Heart left ventricle (tissue), 16 donors: ENCODE results near the gene LPP. TPM values are rescaled to one million over a fixed set of nuclear protein-coding genes. Genes with fewer than 3 reads are reported as not detected.

ENCODE experiments used
- ATAC-seq, 4 donors: fragments of 200-7000 bp; cut with Tn5 transposase; one replicate each; pipeline ENCODE4 v1.9.1; 2020 to 2022; ENCODE audit warnings: moderate library complexity in 4 of 4, mild to moderate bottlenecking in 3 of 4, moderate number of reproducible peaks in 1 of 4
- DNase-seq, 5 donors: peaks; one replicate each; pipeline ENCODE4 v3.0.0-alpha.2; 2020
- H3K27ac ChIP-seq, 12 donors: fragments of 200-600 bp; sonication (generic) in 4 of 12; one replicate each; pipeline versions ENCODE4 v1.5.0 to v1.8.0; 2016 to 2022; ENCODE audit warnings: mild to moderate bottlenecking in 2 of 12
- H3K27me3 ChIP-seq, 9 donors: fragments of 200-600 bp; sonication (generic) in 2 of 9; one replicate each; pipeline versions ENCODE4 v1.5.1 to v1.8.0; 2016 to 2022; ENCODE audit warnings: mild to moderate bottlenecking in 3 of 9
- H3K36me3 ChIP-seq, 9 donors: fragments of 200-600 bp; sonication (generic) in 2 of 9; one replicate each; pipeline versions ENCODE4 v1.5.0 to v1.8.0; 2018 to 2022; ENCODE audit warnings: mild to moderate bottlenecking in 2 of 9
- H3K4me1 ChIP-seq, 12 donors: fragments of 200-600 bp; sonication (generic) in 4 of 12; one replicate each; pipeline versions ENCODE4 v1.5.0 to v1.8.0; 2016 to 2022; ENCODE audit warnings: mild to moderate bottlenecking in 3 of 12
- H3K4me3 ChIP-seq, 12 donors: fragments of 200-600 bp; sonication (generic) in 4 of 12; one replicate each; pipeline versions ENCODE4 v1.5.0 to v1.8.0; 2017 to 2022; ENCODE audit warnings: mild to moderate bottlenecking in 9 of 12, moderate library complexity in 4 of 12
- H3K9me3 ChIP-seq, 12 donors: fragments of 200-600 bp; sonication (generic) in 4 of 12; one replicate each; pipeline versions ENCODE4 v1.5.0 to v1.8.0; 2016 to 2022; ENCODE audit warnings: mild to moderate bottlenecking in 1 of 12
- CTCF ChIP-seq, 12 donors: fragments of 200-600 bp; sonication (generic) in 4 of 12; IDR thresholded peaks; one replicate each; pipeline versions ENCODE4 v1.5.0 to v1.8.0; 2018 to 2022; ENCODE audit warnings: antibody characterized with exemption in 12 of 12, mild to moderate bottlenecking in 5 of 12
- POLR2A ChIP-seq, 2 donors: fragments of 450-650 bp; IDR thresholded peaks; one replicate each; pipeline ENCODE4 v1.6.1; 2017; ENCODE audit warnings: antibody characterized with exemption in 2 of 2, mild to moderate bottlenecking in 2 of 2, moderate library complexity in 2 of 2
- WGBS, 4 donors: extraction: QIAGEN DNeasy Blood & Tissue Kit in 2 of 4; methylation state at CpG; one replicate each; pipeline versions ENCODE4 v1.1.5 to v1.1.7; 2013 to 2018; 5-methylcytosine and 5-hydroxymethylcytosine counted together
- intact Hi-C, 10 donors: fragments of 100-400 bp; cut with DNase I; formaldehyde crosslinking; loops; one replicate each; pipeline versions ENCODE4 v1.11.1 to v1.14.2; 2022
- polyA plus RNA-seq, 2 donors: library from polyadenylated mRNA; stranded (reverse); fragments of 200-250 nt; gene quantifications; one replicate each; pipeline ENCODE4 v1.2.3, GENCODE V29; 2013
- total RNA-seq, 9 donors: library from RNA; depleted of rRNA in 2 of 9; stranded (reverse); fragments of >200 nt in 2 of 9; fragmentation: NEBNext Ultra II Directional in 3 of 9; extraction: Animal tissue kit (Norgen Biotek cat#: 25700) in 3 of 9; gene quantifications; one replicate each; pipeline versions ENCODE4 v1.1.0 to v1.2.4, GENCODE V29; 2016 to 2023
- donor health status: ischemic (EF 13 %, LVEDD 7.1; RV severe dilation, severe dysfunction).
- donor health status: healthy with polysubstance abuse.
- donor health status: DM: no; HTN: yes; CAD: no.
- donor health status: DM: no; HTN: no; CAD: no.
- donor health status: ischemic (EF 25% LVEDD 6.9; RV normal size, moderate dysfunction).
- donor health status: ischemic (EF 25% LVEDD 5.7; RV mildly dilated, moderate dysfunction).
- donor health status: healthy.
- donor health status: DM: yes; HTN: yes; CAD: no.
- donor health status: ischemic (EF 35%, LVEDD 5.7; RV mildly dilated, moderate dysfunction).
- donor health status: nonischemic (EF 11% LVEDD 7.7; RV severe dilation, severe dysfunction).
- donor health status: DM: yes; HTN: yes; CAD: no.
- donor health status: PGD.
- donor health status: ischemic (EF 29% LVEDD 5.4; RV normal size, mild dysfunction).
- donor health status: nonischemic (EF 23%, LVEDD 6.1; RV moderate dilation, normal function).

LPP gene
- total and polyA plus RNA-seq, 11 donors = 9.2 to 178 (median 100) TPM

- intact Hi-C loops = no loop called here
- DNase-seq = no peak
- no peak for ATAC-seq
- peaks cover 0 to 3% (median 0%) of the 10 kb centered on the region in 12 donors for H3K9me3 ChIP-seq
- WGBS, 4 donors = 78 to 85% (median 79%) methylated on average over 5 of the region's 5 CpGs
- peaks cover 0 to 13% (median 0%) of the 10 kb centered on the region in 12 donors for H3K4me1 ChIP-seq
- no peak overlapping the region for H3K27ac ChIP-seq
- H3K36me3 ChIP-seq = no peaks in the 10 kb centered on the region
- H3K27me3 ChIP-seq = no peaks in the 10 kb centered on the region
- no peak overlapping the region for H3K4me3 ChIP-seq
- TF ChIP-seq CTCF (IDR thresholded peaks at IDR 0.05) (no peak), POLR2A (IDR thresholded peaks at IDR 0.05) (no peak)
Observed at GRCh38 chr3:188135271-188135670, 18.7 kb upstream of the LPP start.

GRCh38 chr3:188137051-188137450 is 16.9 kb upstream of the LPP start:
- WGBS, 4 donors = 31 to 41% (median 34%) methylated on average over 1 of the region's 1 CpG

GRCh38 chr3:188139466-188139865 is 14.5 kb upstream of the LPP start:
- Histone ChIP-seq H3K4me1 (peaks cover 0 to 13% (median 0%) of the 10 kb centered on the region in 12 donors), H3K9me3 (no peaks in the 10 kb centered on the region), H3K27me3 (no peaks in the 10 kb centered on the region), H3K27ac (no peak overlapping the region), H3K4me3 (no peak overlapping the region), H3K36me3 (no peaks in the 10 kb centered on the region)
- ATAC-seq (no peak), DNase-seq (no peak)
- intact Hi-C loops = no loop called here
- TF ChIP-seq POLR2A (IDR thresholded peaks at IDR 0.05) (no peak), CTCF (IDR thresholded peaks at IDR 0.05) (no peak)
- 87 to 93% (median 92%) methylated on average over 4 of the region's 4 CpGs for WGBS, 4 donors

More at GRCh38 chr3:188137051-188137450, 16.9 kb upstream of the LPP start:
- peaks cover 0 to 13% (median 0%) of the 10 kb centered on the region in 12 donors for H3K4me1 ChIP-seq
- no peak overlapping the region for H3K4me3 ChIP-seq
- no peaks in the 10 kb centered on the region for H3K27me3 ChIP-seq
- intact Hi-C loops = no loop called here
- H3K27ac ChIP-seq = no peak overlapping the region
- TF ChIP-seq POLR2A (IDR thresholded peaks at IDR 0.05) = no peak
- TF ChIP-seq CTCF (IDR thresholded peaks at IDR 0.05) = no peak
- peaks cover 0 to 3% (median 0%) of the 10 kb centered on the region in 12 donors for H3K9me3 ChIP-seq
- H3K36me3 ChIP-seq = no peaks in the 10 kb centered on the region
- ATAC-seq (no peak), DNase-seq (no peak)

- no peaks in the 10 kb centered on the region for H3K27me3 ChIP-seq
- H3K36me3 ChIP-seq = no peaks in the 10 kb centered on the region
- intact Hi-C loops = loop anchor here in 1 of 10 donors (5.0 kb wide), 1 partner anchor 79 kb away; no protein-coding TSS in a partner anchor
- 71 to 100% (median 97%) methylated on average over 2 of the region's 2 CpGs for WGBS, 4 donors
- no peaks in the 10 kb centered on the region for H3K9me3 ChIP-seq
- peaks cover 0 to 2% (median 0%) of the 10 kb centered on the region in 12 donors for H3K4me1 ChIP-seq
- ATAC-seq (no peak), DNase-seq (no peak)
- H3K4me3 ChIP-seq = no peak overlapping the region
- TF ChIP-seq POLR2A (IDR thresholded peaks at IDR 0.05) (no peak), CTCF (IDR thresholded peaks at IDR 0.05) (no peak)
- no peak overlapping the region for H3K27ac ChIP-seq
Observed at GRCh38 chr3:188146219-188146618, 7.7 kb upstream of the LPP start.
